ENCODE data around the gene SLC25A41. TPM values are rescaled to one million over a fixed set of nuclear protein-coding genes. Genes with fewer than 3 reads are reported as not detected.

The SLC25A41 gene
- not detected for total RNA-seq (2021; fragmentation: NEBNext Ultra II Directional; extraction: Animal tissue kit (Norgen Biotek cat#: 25700))
- long read RNA-seq = 0 reads

DNA sequence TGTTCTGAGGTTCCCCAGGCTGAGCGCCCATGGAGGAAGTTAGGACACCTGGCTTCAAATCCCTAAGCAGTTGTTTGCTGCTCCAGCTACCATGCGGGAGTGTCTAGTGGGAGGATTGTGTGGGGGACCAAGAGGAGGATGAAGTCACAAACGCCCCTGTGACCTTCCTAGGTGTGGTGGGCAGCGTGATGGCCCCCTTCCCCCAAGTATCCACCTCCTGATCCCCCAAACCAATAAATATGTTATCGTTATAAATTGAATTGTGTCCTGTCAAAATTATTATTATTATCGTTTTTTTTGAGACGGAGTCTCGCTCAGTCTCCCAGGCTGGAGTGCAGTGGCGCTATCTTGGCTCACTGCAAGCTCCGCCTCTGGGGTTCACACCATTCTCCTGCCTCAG is at the start of gene SLC25A41:
TSS of gene SLC25A41 (minus strand) at position 101 of the 400 bp plus-strand sequence. CDS start at position 31, 70 bp downstream.
- H3K36me3 Mint-ChIP-seq (ENCODE audit: low read depth) = no peaks in the 10 kb centered on the region
- H3K9me3 Mint-ChIP-seq = no peaks in the 10 kb centered on the region
- H3K4me1 Mint-ChIP-seq (ENCODE audit: low read depth) = no peaks in the 10 kb centered on the region
- peaks cover 9% of the 10 kb centered on the region for H3K27me3 Mint-ChIP-seq (ENCODE audit: insufficient read depth)
- H3K4me3 Mint-ChIP-seq = no peak within 1 kb of the TSS
- no peak for TF ChIP-seq CTCF (IDR thresholded peaks at IDR 0.05)
- H3K27ac Mint-ChIP-seq = no peak within 1 kb of the TSS
- DNase-seq = no peak

DNA sequence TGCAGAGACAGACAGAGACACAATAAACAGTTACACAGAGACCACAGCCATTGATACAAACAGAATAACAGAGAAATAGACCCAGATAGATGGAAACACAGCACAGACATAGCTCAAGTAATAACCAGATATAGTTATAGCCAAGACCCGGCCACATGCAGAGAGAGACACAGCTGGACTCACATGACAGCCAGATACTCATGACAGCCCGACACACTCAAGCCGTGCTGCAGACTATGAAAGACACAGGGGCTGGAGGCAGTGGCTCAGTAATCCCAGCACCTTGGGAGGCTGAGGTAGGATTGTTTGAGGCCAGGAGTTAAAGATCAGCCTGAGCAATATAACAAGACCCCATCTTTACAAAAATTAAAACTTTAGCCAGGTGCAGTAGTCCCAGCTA is 49.7 kb upstream of the SLC25A41 start:
- Mint-ChIP-seq H3K4me3 (no peak overlapping the region), H3K27ac (no peak overlapping the region), H3K36me3 (ENCODE audit: low read depth) (no peaks in the 10 kb centered on the region), H3K27me3 (ENCODE audit: insufficient read depth) (peaks cover 17% of the 10 kb centered on the region), H3K9me3 (no peaks in the 10 kb centered on the region), H3K4me1 (ENCODE audit: low read depth) (no peaks in the 10 kb centered on the region)
- no peak for DNase-seq
- TF ChIP-seq CTCF (IDR thresholded peaks at IDR 0.05) = no peak

- Mint-ChIP-seq H3K27me3 (ENCODE audit: insufficient read depth) (peaks cover 17% of the 10 kb centered on the region), H3K4me1 (ENCODE audit: low read depth) (no peaks in the 10 kb centered on the region), H3K9me3 (no peaks in the 10 kb centered on the region), H3K36me3 (ENCODE audit: low read depth) (no peaks in the 10 kb centered on the region), H3K27ac (no peak overlapping the region), H3K4me3 (no peak overlapping the region)
- no peak for TF ChIP-seq CTCF (IDR thresholded peaks at IDR 0.05)
- no peak for DNase-seq
These were observed 48.8 kb upstream of the SLC25A41 start for GRCh38 chr19:6482343-6482686.

GRCh38 chr19:6481541-6482342 is 48.2 kb upstream of the SLC25A41 start, which contains the start of gene DENND1C:
Gene DENND1C, minus strand, starts transcription at chr19:6481787. Its CDS starts 92 bp downstream, at chr19:6481695.
- H3K27me3 Mint-ChIP-seq (ENCODE audit: insufficient read depth) = peaks cover 17% of the 10 kb centered on the region
- peak; percentile 72 for TF ChIP-seq CTCF (IDR thresholded peaks at IDR 0.05)
- no peak for DNase-seq
- H3K4me3 Mint-ChIP-seq = no peak within 1 kb of the TSS
- no peak within 1 kb of the TSS for H3K27ac Mint-ChIP-seq
- no peaks in the 10 kb centered on the region for H3K4me1 Mint-ChIP-seq (ENCODE audit: low read depth)
- no peaks in the 10 kb centered on the region for H3K9me3 Mint-ChIP-seq
- H3K36me3 Mint-ChIP-seq (ENCODE audit: low read depth) = no peaks in the 10 kb centered on the region

GRCh38 chr19:6480848-6481415 is 47.4 kb upstream of the SLC25A41 start:
- no peak for DNase-seq
- Mint-ChIP-seq H3K9me3 (no peaks in the 10 kb centered on the region), H3K36me3 (ENCODE audit: low read depth) (no peaks in the 10 kb centered on the region), H3K27ac (no peak overlapping the region), H3K4me1 (ENCODE audit: low read depth) (no peaks in the 10 kb centered on the region), H3K4me3 (no peak overlapping the region), H3K27me3 (ENCODE audit: insufficient read depth) (peaks cover 21% of the 10 kb centered on the region)
- no peak for TF ChIP-seq CTCF (IDR thresholded peaks at IDR 0.05)
